Neural cell (in vitro differentiated cells): ENCODE results near the gene FBXL2. TPM values are rescaled to one million over a fixed set of nuclear protein-coding genes. Genes with fewer than 3 reads are reported as not detected.

Source experiments
- H2AFZ ChIP-seq: fragments of 200-600, 300-800 bp; sonication (generic), shearing (Covaris generic); 2 replicates; pipeline ENCODE4 v1.6.0; 2014; ENCODE audit warnings: low read depth, mild to moderate bottlenecking, antibody characterized with exemption, low read length, moderate library complexity
- H3F3A ChIP-seq: fragments of 200-600 bp; shearing (Covaris generic); 2 replicates; pipeline ENCODE4 v1.6.1; 2016; ENCODE audit warnings: mild to moderate bottlenecking, moderate library complexity, mixed read lengths, antibody characterized with exemption, low read length; ENCODE audit not compliant: insufficient read depth, poor library complexity, severe bottlenecking
- H3K27ac ChIP-seq: fragments of 200-600, 300-800 bp; sonication (generic), shearing (Covaris generic); 2 replicates; pipeline ENCODE4 v1.5.1; 2014; ENCODE audit warnings: mild to moderate bottlenecking, low read length, moderate library complexity
- H3K27me3 ChIP-seq: fragments of 300-800, 200-600 bp; sonication (generic), shearing (Covaris generic); 2 replicates; pipeline ENCODE4 v1.6.0; 2014; ENCODE audit warnings: mild to moderate bottlenecking, low read depth, low read length, moderate library complexity; ENCODE audit not compliant: insufficient read depth
- H3K36me3 ChIP-seq: fragments of 300-800, 200-600 bp; sonication (generic), shearing (Covaris generic); 2 replicates; pipeline ENCODE4 v1.5.1; 2014; ENCODE audit warnings: mild to moderate bottlenecking, antibody characterized with exemption, low read length, moderate library complexity; ENCODE audit not compliant: insufficient read depth
- H3K4me2 ChIP-seq: fragments of 300-800, 200-600 bp; sonication (generic), shearing (Covaris generic); 2 replicates; pipeline ENCODE4 v1.6.0; 2014; ENCODE audit warnings: mild to moderate bottlenecking, low read length
- H3K4me3 ChIP-seq: fragments of 300-800, 200-600 bp; sonication (generic), shearing (Covaris generic); 2 replicates; pipeline ENCODE4 v1.5.1; 2014; ENCODE audit warnings: mild to moderate bottlenecking, low read length, moderate library complexity
- H3K79me2 ChIP-seq: fragments of 200-600 bp; shearing (Covaris generic); replicated peaks from 2 replicates; pipeline ENCODE4 v1.6.0; 2014; ENCODE audit warnings: mild to moderate bottlenecking, low read length, moderate library complexity; ENCODE audit not compliant: insufficient read depth
- H3K9ac ChIP-seq: fragments of 300-800, 200-600 bp; sonication (generic), shearing (Covaris generic); 2 replicates; pipeline ENCODE4 v1.6.1; 2016; ENCODE audit warnings: mild to moderate bottlenecking, low read length, mixed read lengths
- H3K9me2 ChIP-seq: fragments of 200-600 bp; shearing (Covaris generic); 2 replicates; pipeline ENCODE4 v1.6.1; 2016; ENCODE audit warnings: mild to moderate bottlenecking, low read length, mixed read lengths; ENCODE audit not compliant: insufficient read depth
- H3K9me3 ChIP-seq: fragments of 200-600, 300-800 bp; sonication (generic), shearing (Covaris generic); 2 replicates; pipeline ENCODE4 v1.6.1; 2016; ENCODE audit warnings: mild to moderate bottlenecking, mixed run types, low read length, moderate library complexity, mixed read lengths
- H4K20me1 ChIP-seq: fragments of 200-600 bp; shearing (Covaris generic); 2 replicates; pipeline ENCODE4 v1.6.1; 2016; ENCODE audit warnings: mild to moderate bottlenecking, mixed run types; ENCODE audit not compliant: insufficient read depth
- EP300 ChIP-seq: fragments of 450-650 bp; conservative IDR thresholded peaks from 2 replicates; pipeline ENCODE4 v1.6.1; 2014; ENCODE audit warnings: antibody characterized with exemption, mild to moderate bottlenecking, moderate library complexity; ENCODE audit not compliant: poor library complexity, severe bottlenecking
- EZH2 ChIP-seq: fragments of 200-600, 300-800 bp; shearing (Covaris generic), sonication (generic); IDR thresholded peaks from 2 replicates; pipeline ENCODE4 v1.6.1; 2014; ENCODE audit warnings: antibody characterized with exemption, low read length, borderline replicate concordance, mild to moderate bottlenecking; ENCODE audit not compliant: insufficient read depth, poor library complexity, severe bottlenecking
- MXI1 ChIP-seq: fragments of 450-650 bp; conservative IDR thresholded peaks from 2 replicates; pipeline ENCODE4 v1.6.1; 2014; ENCODE audit warnings: antibody characterized with exemption, mild to moderate bottlenecking; ENCODE audit not compliant: poor library complexity, severe bottlenecking
- POLR2AphosphoS5 ChIP-seq: IDR thresholded peaks from 2 replicates; pipeline ENCODE4 v1.6.1; 2012
- RAD21 ChIP-seq: fragments of 450-650 bp; conservative IDR thresholded peaks from 2 replicates; pipeline ENCODE4 v1.6.1; 2014; ENCODE audit warnings: antibody characterized with exemption, mild to moderate bottlenecking, moderate library complexity
- SMC3 ChIP-seq: fragments of 450-650 bp; conservative IDR thresholded peaks from 2 replicates; pipeline ENCODE4 v1.6.1; 2014; ENCODE audit warnings: antibody characterized with exemption, mild to moderate bottlenecking, moderate library complexity; ENCODE audit not compliant: poor library complexity
- TAF1 ChIP-seq: IDR thresholded peaks from 2 replicates; pipeline ENCODE4 v1.6.1; 2012; ENCODE audit warnings: low read depth
- polyA plus RNA-seq: library from polyadenylated mRNA; depleted of rRNA; stranded (reverse); fragments of >200 nt; gene quantifications from 2 replicates; pipeline ENCODE4 v1.2.3, GENCODE V29; 2014
- TF ChIP-seq, protein P1 (sequence below): IDR thresholded peaks from 2 replicates; pipeline ENCODE4 v1.6.1; 2012; ENCODE audit warnings: borderline replicate concordance
- TF ChIP-seq, protein P2 (sequence below): fragments of 450-650 bp; IDR thresholded peaks from 2 replicates; pipeline ENCODE4 v1.5.1; 2014; ENCODE audit warnings: antibody characterized with exemption, mild to moderate bottlenecking, moderate library complexity; ENCODE audit not compliant: poor library complexity, severe bottlenecking

FBXL2 gene
- polyA plus RNA-seq, 1 donor from 2014 or later, result 82.0 TPM

DNA sequence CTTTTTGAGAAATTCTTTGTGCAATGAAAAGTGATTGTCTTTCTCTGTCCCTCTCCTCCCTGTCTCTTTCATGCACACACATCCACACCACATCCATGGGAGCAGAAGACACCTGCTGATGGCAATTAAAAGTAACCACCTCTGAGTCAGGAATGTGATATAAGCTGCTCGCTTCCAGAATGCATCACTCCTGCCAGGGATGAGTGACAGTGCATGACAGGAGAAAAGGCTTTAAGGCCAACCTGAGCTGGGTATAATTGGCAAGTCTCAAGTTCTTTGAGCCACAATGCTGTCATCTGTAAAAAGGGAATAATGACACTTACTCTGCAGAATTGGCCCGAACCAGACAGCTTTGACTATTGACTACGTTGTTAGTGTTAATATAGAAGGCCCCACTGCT, 103.4 kb downstream of the FBXL2 start:
- no peak for TF ChIP-seq RAD21
- TF ChIP-seq, protein P1, sequence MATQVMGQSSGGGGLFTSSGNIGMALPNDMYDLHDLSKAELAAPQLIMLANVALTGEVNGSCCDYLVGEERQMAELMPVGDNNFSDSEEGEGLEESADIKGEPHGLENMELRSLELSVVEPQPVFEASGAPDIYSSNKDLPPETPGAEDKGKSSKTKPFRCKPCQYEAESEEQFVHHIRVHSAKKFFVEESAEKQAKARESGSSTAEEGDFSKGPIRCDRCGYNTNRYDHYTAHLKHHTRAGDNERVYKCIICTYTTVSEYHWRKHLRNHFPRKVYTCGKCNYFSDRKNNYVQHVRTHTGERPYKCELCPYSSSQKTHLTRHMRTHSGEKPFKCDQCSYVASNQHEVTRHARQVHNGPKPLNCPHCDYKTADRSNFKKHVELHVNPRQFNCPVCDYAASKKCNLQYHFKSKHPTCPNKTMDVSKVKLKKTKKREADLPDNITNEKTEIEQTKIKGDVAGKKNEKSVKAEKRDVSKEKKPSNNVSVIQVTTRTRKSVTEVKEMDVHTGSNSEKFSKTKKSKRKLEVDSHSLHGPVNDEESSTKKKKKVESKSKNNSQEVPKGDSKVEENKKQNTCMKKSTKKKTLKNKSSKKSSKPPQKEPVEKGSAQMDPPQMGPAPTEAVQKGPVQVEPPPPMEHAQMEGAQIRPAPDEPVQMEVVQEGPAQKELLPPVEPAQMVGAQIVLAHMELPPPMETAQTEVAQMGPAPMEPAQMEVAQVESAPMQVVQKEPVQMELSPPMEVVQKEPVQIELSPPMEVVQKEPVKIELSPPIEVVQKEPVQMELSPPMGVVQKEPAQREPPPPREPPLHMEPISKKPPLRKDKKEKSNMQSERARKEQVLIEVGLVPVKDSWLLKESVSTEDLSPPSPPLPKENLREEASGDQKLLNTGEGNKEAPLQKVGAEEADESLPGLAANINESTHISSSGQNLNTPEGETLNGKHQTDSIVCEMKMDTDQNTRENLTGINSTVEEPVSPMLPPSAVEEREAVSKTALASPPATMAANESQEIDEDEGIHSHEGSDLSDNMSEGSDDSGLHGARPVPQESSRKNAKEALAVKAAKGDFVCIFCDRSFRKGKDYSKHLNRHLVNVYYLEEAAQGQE, result peak; percentile 51
- TF ChIP-seq POLR2AphosphoS5, result peak; percentile 68
- peak; percentile 38 for TF ChIP-seq MXI1
- no peak for TF ChIP-seq TAF1
- no peak for TF ChIP-seq EZH2
- TF ChIP-seq SMC3, result no peak
- TF ChIP-seq EP300, result peak; percentile 97
- TF ChIP-seq, protein P2, sequence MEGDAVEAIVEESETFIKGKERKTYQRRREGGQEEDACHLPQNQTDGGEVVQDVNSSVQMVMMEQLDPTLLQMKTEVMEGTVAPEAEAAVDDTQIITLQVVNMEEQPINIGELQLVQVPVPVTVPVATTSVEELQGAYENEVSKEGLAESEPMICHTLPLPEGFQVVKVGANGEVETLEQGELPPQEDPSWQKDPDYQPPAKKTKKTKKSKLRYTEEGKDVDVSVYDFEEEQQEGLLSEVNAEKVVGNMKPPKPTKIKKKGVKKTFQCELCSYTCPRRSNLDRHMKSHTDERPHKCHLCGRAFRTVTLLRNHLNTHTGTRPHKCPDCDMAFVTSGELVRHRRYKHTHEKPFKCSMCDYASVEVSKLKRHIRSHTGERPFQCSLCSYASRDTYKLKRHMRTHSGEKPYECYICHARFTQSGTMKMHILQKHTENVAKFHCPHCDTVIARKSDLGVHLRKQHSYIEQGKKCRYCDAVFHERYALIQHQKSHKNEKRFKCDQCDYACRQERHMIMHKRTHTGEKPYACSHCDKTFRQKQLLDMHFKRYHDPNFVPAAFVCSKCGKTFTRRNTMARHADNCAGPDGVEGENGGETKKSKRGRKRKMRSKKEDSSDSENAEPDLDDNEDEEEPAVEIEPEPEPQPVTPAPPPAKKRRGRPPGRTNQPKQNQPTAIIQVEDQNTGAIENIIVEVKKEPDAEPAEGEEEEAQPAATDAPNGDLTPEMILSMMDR, result no peak
- no peaks in the 10 kb centered on the region for H3K9me3 ChIP-seq
- no peak overlapping the region for H2AFZ ChIP-seq
- H4K20me1 ChIP-seq, result no peaks in the 10 kb centered on the region
- peak overlapping the region; percentile 39 for H3K27ac ChIP-seq
- H3K79me2 ChIP-seq, result no peaks in the 10 kb centered on the region
- no peaks in the 10 kb centered on the region for H3K27me3 ChIP-seq
- H3K4me3 ChIP-seq, result no peak overlapping the region
- H3K9ac ChIP-seq, result no peak overlapping the region
- no peaks in the 10 kb centered on the region for H3K9me2 ChIP-seq
- H3K36me3 ChIP-seq, result peaks cover 18% of the 10 kb centered on the region
- no peaks in the 10 kb centered on the region for H3F3A ChIP-seq
- H3K4me2 ChIP-seq, result no peak overlapping the region

DNA sequence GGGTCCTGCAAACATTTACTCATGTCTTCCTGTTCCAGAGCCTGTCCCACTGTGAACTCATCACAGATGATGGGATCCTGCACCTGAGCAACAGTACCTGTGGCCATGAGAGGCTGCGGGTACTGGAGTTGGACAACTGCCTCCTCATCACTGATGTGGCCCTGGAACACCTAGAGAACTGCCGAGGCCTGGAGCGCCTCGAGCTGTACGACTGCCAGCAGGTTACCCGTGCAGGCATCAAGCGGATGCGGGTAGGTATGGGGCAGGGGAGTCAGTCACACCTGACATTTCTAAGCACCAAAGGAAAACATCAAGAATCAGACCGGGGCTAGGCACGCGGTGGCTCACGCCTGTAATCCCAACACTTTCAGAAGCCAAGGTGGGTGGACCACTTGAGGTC, 106.7 kb downstream of the FBXL2 start:
- TF ChIP-seq, protein P2, result no peak
- TF ChIP-seq TAF1, result no peak
- TF ChIP-seq EZH2, result no peak
- TF ChIP-seq RAD21, result no peak
- TF ChIP-seq EP300, result no peak
- TF ChIP-seq MXI1, result no peak
- no peak for TF ChIP-seq SMC3
- TF ChIP-seq POLR2AphosphoS5, result no peak
- TF ChIP-seq, protein P1, result no peak
- Histone ChIP-seq H3K9me3 (no peaks in the 10 kb centered on the region), H3K27me3 (no peaks in the 10 kb centered on the region), H4K20me1 (no peaks in the 10 kb centered on the region), H3F3A (no peaks in the 10 kb centered on the region), H3K9ac (no peak overlapping the region), H3K36me3 (peaks cover 14% of the 10 kb centered on the region), H3K4me3 (no peak overlapping the region), H3K4me2 (no peak overlapping the region), H3K9me2 (no peaks in the 10 kb centered on the region), H3K27ac (no peak overlapping the region), H2AFZ (no peak overlapping the region), H3K79me2 (no peaks in the 10 kb centered on the region)
